GM18499 (cell line): ENCODE results near the gene LGALS3BP.
"Not testable (repeated sequence)": the region's sequence is repeated elsewhere in the genome, so short reads cannot be mapped to it uniquely, and the experiment has no call there.

ENCODE experiments used
- ATAC-seq: cut with Tn5 transposase; IDR thresholded peaks from one replicate; pipeline ENCODE4 v1.9.1; 2021; ENCODE audit warnings: moderate number of reproducible peaks; ENCODE audit not compliant: insufficient read depth, unreplicated experiment

LGALS3BP gene

GRCh38 chr17:78966910-78967600, 12.7 kb downstream of the LGALS3BP start:
- ATAC-seq, result no peak

GRCh38 chr17:78966123-78966813, 13.5 kb downstream of the LGALS3BP start:
- no peak for ATAC-seq

- no peak for ATAC-seq
These were observed 14.2 kb downstream of the LGALS3BP start for GRCh38 chr17:78965491-78965924.

DNA sequence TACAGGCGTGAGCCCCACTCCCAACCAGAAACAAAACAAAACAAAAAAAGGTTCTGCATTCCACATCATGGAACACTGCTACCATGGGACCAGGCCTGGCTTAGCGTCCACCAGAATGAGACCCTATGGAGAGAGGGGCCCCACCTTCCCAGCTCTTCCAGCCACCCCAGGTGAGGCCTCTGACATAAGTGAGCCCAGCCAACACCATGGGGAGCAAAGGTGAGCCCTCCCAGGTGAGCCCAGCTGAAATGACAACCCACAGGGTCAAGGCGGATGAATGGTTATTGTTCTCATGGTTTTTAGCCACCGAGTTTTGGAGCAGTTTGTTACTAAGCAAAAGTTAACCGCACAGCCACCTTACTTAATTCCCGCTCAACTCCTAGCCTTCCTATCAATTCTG, 16.3 kb downstream of the LGALS3BP start:
- ATAC-seq, result no peak

- ATAC-seq, result not testable (repeated sequence)
These were observed 16.8 kb downstream of the LGALS3BP start for GRCh38 chr17:78962984-78963348.

GRCh38 chr17:78962345-78962983, 17.3 kb downstream of the LGALS3BP start:
- ATAC-seq, result no peak

GRCh38 chr17:78961571-78961970, 18.2 kb downstream of the LGALS3BP start:
- ATAC-seq, result no peak

DNA sequence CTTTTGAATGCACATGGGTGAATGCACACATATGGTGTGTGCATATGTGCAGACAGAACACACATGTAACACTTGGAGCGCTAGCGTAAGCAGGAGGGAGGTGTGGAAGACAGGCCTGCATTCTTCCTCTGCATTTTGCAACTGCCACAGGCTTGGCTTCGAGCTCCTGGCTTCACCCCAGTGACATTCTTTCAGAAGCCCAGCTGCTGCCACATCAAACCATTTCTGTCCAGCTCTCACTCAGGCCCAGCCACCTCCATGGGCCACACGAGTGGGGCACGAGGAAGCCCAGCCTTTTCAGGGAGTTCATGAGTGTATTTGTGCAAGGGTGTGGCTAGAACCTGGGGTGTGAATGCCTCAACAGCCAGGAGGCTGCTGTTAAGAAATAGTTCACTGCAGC, 18.8 kb downstream of the LGALS3BP start:
- no peak for ATAC-seq

GRCh38 chr17:78959803-78960202, 19.9 kb downstream of the LGALS3BP start:
- no peak for ATAC-seq

GRCh38 chr17:78958641-78959127, 21.0 kb downstream of the LGALS3BP start:
- ATAC-seq, result no peak

DNA sequence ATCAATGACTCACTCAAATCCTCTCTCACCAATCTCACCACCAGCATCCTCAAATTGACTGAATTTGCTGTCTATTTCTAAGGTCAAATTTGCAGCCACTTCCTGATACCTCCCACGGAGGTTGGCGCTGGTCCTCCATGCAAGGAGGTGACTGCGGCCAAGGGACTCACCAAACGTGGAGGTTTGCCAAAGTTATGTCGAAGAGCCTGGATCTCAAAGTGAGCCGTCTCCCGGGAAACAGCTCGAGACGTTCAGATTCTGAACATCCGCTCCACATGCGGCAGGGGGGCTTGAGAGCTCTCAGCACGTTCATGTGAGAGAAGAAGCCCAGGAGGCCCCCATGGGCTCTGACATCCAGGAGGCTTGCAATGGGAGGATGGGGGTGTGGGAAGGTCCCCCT, 22.6 kb downstream of the LGALS3BP start:
- no peak for ATAC-seq

- ATAC-seq, result no peak
These were observed 23.5 kb downstream of the LGALS3BP start for GRCh38 chr17:78956254-78956653.

DNA sequence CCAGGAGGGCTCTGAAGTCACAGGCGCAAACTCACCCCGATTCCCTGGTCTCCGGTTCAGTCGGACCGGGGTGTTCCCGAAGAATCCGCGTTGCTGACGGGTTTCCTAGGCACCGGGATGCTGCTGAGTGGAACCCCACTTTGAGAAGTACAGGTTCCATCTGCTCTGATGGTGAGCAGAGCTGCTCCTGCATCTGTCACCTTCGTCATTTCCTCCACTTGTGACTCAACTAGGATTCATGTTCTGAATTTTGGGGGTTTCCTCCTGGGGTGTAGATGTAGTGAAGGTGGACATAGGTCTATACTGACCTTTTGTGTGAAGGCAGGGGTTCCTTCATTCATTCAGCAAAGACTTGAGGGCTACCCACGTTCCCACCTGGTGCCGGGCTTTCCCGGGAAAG, 25.0 kb downstream of the LGALS3BP start:
- ATAC-seq, result no peak

- no peak for ATAC-seq
These were observed 26.1 kb downstream of the LGALS3BP start for GRCh38 chr17:78953356-78954350.

DNA sequence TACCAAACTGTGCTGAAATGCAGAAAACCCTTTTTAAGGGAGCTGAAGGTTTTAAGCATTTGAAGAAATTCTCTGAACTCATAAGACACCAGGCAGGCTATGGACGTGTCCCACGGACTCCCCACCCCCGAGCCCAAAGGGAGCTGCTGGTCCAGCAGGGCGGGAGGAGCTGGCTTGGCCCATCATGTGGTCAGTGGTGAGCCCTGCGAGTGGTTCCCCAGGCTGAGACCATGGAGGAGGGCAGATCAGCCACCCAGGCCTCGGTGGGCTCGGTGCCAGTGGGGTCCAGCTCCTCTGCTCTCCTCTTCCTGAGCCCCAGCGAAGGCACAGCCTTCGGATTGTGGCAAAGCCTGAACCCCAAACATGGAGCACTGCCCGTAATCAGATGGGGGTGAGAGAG, 27.0 kb downstream of the LGALS3BP start:
- ATAC-seq, result no peak

DNA sequence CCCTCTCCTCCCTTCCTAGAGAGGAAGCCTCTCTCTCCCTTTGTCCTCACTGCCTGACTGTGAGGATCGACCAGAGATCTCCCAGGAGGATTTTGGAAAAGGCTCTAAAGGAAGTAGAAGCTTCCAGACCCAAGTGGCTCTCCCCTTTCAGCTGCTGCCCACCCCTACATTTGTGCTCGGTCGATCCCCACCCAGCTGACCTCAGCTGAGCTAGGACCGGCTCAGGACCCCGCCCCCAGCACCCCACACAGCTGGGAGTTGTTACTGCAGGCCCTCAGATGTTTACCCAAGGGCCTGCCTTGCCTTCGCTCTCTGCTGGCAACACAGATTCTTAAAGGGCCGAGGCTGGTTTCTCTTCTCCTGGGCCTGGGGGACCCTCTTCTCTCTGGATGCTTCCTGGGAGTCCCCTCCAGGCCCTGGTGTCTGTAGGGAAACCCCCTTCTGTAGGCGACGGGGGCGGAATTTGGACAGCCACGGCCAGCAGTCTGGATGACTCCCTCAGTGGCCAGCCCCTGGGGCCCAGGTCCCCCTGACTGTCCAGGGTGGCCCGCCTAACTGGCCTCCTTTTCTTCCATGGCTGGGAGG, 27.7 kb downstream of the LGALS3BP start:
- ATAC-seq, result no peak

- ATAC-seq, result no peak
These were observed 28.9 kb downstream of the LGALS3BP start for GRCh38 chr17:78950870-78951269.

- ATAC-seq, result no peak
These were observed 32.2 kb downstream of the LGALS3BP start for GRCh38 chr17:78947235-78948149.

- ATAC-seq, result no peak
These were observed 33.1 kb downstream of the LGALS3BP start for GRCh38 chr17:78946631-78947030.
